GM21367 (cell line): ENCODE results near the gene ZNF438.
"Not testable (repeated sequence)": the region's sequence is repeated elsewhere in the genome, so short reads cannot be mapped to it uniquely, and the experiment has no call there.

Experiments used
- ATAC-seq: cut with Tn5 transposase; IDR thresholded peaks from one replicate; pipeline ENCODE4 v1.9.1; 2021; ENCODE audit not compliant: unreplicated experiment

The ZNF438 gene

DNA sequence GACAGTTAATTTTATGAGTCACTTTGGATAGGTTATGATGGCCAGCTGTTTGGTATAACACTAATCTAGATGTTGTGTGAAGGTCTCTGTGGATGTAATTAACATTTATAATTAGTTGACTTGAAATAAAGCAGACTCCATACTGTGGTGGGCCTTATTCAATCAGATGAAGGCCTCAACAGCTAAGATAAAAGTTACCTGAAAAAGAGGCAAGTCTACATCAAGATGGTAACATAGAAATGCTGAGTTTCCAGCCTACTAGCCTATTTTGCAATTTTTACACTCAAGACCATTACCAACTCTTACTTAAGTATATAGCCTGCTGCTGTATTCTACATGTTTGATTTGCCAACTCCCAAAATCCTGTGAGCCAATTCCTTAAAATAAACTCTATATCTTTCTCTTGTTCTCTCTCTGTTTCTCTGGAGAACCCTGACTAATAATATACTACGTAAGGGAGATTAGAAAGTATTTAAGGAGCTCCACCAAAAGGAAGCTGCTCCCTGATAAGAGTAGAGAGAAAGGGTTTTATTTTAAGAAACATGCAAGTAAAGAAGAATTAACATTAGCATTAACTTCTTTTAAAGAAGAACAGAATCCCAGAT is 42.7 kb downstream of the ZNF438 start:
- no peak for ATAC-seq

DNA sequence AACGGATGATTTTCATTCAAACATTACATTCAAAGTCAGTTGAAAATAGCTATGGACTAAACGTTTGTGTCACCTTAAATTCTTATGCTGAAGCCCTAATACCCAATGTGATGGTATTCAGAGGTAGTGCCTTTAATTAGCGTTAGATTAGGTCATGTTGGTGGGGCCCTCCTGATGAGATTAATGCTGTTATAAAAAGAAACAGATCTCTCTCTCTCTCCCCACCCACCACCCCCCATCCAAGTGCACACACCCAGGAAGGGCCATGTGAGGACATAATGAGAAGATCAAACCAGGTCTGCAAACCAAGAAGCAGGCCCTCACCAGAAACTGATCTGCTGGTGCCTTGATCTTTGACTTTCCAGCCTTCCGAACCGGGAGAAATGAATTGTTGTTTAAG is 44.2 kb downstream of the ZNF438 start:
- no peak for ATAC-seq

DNA sequence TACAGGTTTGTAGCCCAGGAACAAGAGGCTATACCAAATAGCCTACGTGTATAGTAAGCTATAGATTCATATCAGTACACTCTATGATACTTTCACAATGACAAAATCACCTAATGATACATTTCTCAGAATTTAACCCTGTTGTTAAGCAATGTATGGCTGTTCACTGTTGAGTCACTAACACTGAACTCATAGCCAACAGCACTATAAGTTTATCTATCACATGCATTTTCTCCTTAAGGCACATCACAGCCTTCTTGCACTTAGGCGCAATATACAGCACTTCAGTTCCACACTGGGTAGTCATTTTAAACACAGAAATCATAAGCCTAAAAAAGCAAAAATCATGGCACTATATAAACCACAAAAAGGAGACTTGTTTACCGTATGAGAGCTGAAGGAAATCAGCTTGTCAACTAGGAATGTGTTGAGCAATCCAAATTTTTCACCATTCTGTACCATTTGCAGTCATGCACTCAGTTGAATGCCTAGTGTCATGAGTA is 45.6 kb downstream of the ZNF438 start:
- no peak for ATAC-seq

DNA sequence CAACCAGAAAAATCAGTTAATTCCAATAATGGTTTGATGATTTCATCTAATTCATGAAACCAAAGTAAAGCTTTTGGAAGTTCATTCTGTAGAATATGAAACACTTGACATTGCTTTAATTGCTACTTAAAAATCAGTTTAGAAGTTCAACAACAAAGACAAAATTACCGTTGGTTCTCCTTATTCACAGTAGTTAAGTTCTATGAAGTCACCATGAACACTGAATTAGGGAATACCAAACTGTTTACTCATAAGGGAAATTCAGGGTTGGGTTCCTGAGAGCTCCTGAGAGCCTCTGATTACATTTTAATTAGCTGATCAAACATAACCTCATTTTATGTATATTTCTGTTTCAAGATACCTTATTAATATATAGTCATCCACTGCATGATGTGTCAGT is 46.2 kb downstream of the ZNF438 start:
- ATAC-seq: no peak

DNA sequence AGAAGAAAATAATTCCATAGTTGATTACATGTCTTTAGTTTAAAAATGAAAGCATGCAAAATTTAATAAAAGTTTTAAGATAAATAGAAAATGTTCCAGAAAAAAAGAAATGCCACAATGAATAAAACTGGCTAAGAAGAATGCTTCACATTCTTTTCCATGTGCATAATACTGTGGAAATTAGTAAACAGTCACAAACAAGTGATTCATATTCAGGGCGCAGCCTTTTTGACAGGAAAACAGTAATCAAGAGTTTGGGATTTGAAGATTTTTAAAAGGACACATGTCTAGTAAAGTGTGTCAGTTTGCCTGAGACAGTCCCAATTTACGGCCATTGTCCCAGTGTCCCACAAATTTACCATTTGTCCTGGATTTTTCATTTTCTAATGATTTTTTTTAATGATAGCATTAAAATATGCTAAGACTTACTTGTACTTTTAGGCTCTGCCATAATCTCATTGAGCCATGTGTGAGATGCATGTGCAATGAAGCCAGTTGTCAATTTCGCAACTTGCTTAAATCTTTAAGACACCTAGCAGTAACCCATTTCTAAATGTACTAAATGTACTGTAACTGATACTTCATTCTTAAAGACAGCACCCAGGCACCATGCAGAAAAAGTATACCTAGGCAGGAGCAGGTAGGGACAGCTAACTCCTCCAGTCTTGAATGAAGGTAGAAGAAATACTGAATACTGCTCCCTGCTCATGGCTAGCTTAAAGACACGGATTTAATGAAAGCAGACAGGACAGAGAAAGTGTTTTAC is 46.9 kb downstream of the ZNF438 start:
- ATAC-seq: no peak

- ATAC-seq: not testable (repeated sequence)
Measured at GRCh38 chr10:30983209-30983608, 48.5 kb downstream of the ZNF438 start.

DNA sequence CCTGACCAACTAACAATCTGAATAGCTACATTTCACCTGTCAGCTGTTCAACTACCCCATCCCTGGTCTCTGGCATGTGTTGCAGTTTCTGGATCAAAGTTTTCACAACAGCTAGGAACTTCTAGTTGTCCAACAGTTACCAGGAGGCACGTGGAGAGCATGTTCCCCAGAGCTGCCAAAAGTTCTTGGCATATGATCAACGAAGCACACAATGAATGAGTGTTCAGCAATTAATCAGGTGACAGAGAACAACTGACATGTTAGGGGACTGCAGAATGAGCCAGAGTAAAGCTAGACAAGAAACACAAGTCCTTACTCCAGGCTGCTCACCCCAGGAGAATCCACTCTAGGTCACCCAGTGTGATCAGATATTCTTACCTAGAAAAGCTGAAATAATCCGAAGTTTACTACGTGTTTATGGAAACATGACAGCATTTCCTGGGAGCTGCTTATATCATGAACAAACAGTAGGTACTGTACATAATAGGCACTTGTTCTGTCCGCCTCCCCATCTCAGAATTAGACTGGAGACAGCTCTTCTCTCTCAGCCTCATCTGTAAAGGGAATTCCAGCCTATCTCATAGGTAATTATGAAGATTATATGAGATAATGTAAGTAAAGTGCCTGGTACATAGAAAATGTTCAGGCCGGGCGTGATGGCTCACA is 50.6 kb downstream of the ZNF438 start:
- no peak for ATAC-seq

- no peak for ATAC-seq
Measured at GRCh38 chr10:30979956-30980355, 51.7 kb downstream of the ZNF438 start.

DNA sequence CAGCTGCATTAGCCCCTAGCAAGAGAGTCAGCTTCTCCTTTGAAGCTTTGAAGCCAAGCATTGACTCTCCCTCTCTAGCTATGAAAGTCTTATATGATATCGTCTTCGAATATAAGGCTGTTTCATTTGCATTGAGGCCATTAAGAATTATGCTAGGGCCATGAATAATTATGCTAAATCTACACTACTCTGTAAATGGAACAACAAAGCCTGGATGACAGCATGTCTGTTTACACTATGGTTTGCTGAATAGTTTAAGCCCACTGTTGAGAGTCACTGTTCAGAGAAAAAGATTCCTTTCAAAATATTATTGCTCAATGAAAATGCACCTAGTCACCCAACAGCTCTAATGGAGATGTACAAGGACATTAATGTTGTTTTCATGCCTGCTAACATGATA is 52.8 kb downstream of the ZNF438 start:
- ATAC-seq: no peak

DNA sequence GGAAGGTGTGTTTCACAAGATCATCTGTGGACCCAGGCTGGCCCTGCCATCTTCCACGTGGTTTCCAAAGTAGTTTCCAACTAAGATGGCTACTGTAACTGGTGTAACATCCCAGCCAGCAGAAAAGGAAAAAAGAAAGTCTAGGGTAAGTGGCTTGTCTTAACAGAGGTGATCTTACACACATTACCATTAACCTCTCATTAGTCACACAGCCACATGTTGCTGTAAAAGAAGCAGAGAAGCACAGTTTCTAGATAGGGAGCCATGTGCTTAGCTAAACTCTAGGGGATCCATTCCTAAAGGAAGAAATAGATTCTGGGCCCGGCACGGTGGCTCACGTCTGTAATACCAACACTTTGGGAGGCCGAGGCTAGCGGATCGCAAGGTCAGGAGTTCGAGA is 54.3 kb downstream of the ZNF438 start:
- ATAC-seq: no peak

- no peak for ATAC-seq
Measured at GRCh38 chr10:30974773-30975415, 56.8 kb downstream of the ZNF438 start.

GRCh38 chr10:30974355-30974754 is 57.3 kb downstream of the ZNF438 start:
- ATAC-seq: no peak

GRCh38 chr10:30973737-30974136 is 57.9 kb downstream of the ZNF438 start:
- ATAC-seq: no peak

- no peak for ATAC-seq
Measured at GRCh38 chr10:30970760-30971460, 60.8 kb downstream of the ZNF438 start.

- ATAC-seq: no peak
Measured at GRCh38 chr10:30968711-30969110, 63.0 kb downstream of the ZNF438 start.

GRCh38 chr10:30967650-30968410 is 63.8 kb downstream of the ZNF438 start:
- no peak for ATAC-seq

GRCh38 chr10:30963992-30964930 is 67.4 kb downstream of the ZNF438 start:
- ATAC-seq: no peak

DNA sequence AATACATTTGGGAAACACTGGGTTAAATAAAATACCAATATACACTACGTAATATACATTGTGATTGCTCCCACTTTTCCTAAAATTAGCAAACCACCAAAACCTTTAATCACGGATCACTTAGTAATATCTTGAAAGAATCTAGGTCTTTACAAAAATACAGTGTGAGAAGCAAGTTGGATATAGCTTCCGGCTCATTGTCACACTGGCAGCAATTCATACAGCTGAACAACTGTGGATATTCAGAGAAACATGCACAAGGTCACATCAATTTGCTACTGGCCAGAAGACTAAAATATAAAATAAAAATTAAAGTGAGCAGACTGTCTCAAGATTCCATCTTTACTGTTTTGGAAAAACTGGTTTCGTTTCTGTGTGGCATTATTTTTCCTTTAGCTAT is 69.1 kb downstream of the ZNF438 start:
- no peak for ATAC-seq

DNA sequence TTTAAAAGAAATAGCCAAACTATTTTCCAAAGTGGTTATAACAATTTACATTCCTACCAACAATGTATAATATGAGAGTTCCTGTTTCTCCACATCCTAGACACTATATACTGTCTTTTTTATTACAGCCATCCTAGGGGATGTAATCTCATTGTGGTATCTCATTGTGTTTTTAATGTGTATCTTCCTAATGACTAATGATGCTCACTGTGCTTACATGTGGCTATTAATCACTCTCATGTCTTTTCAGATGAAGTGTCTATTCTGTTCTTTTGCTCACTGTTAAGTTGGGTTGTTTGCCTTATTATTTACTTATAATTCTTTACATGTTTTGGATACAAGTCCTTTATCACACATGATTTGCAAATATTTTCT is 71.8 kb downstream of the ZNF438 start:
- no peak for ATAC-seq
